ENCODE results near the gene CPNE6. TPM values are rescaled to one million over a fixed set of nuclear protein-coding genes. Genes with fewer than 3 reads are reported as not detected.

The CPNE6 gene
- total and polyA plus RNA-seq, 2 of the 13 experiments (the other 11 are each of a cell fraction or from before 2014, with no cell fraction given), result not detected

DNA sequence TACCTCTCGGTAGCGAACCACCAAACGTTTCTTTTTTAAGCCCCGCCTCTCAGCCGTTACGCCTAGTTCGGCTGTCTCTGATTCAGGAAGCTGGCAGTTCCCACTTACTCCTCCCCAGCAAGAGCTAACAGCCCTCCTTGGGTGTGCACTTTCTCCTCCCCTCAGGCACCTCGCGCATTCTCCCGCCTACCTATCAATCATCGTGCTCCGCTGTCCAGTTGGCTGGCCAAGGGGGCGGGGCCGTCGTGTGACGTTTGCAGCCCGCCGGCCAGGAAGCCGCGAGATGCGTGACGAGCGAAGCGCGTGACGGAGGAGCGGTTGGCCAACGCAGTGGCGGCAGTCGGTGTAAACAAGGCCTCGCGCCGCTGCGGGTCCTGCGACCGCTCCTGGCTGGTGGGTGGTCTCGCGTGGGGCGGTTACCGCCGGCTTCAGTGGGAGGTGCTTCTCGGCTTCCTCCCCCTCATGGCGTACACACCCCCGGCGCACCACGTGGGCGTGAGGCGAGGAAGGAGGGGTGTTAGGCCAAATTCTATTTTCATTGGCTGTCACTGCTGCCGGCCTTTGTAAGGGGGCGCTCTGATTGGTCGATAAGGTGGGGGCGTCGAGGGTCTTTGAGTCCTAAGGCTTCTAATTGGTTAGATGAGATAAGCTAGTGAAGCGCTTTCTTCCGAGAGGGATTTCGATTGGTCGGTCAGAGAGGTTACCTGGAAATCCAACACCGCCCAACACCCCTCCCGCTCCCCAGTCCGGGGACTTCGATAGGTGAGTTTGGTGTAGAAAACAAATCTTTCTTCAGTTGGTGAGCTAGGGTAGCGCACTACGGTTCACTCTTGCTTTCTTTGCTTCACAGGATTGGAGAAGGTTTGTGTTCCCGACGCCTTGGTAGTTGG lies 43.4 kb downstream of the CPNE6 start, which contains the start of the genes DCAF11 and NRL (continued):
- TF ChIP-seq POLR2AphosphoS2 (IDR thresholded peaks at IDR 0.05; ENCODE audit: low read depth, low read length), result peak; percentile 87; the same call in 1 of the 2 replicates
- peak; percentile 0; the same call in 1 of the 2 replicates for TF ChIP-seq SMC3 (IDR thresholded peaks at IDR 0.05; ENCODE audit: low read length)
- peak; percentile 98 for TF ChIP-seq HIVEP1 (CRISPR knock-in tag; IDR thresholded peaks at IDR 0.05)
- TF ChIP-seq ZNF780A (CRISPR knock-in tag; IDR thresholded peaks at IDR 0.05), result no peak
- no peak for TF ChIP-seq ZNF644 (CRISPR knock-in tag; IDR thresholded peaks at IDR 0.05; ENCODE audit: low read depth)
- TF ChIP-seq BCL6 (CRISPR knock-in tag; IDR thresholded peaks at IDR 0.05), result peak; percentile 77
- TF ChIP-seq, protein P1, sequence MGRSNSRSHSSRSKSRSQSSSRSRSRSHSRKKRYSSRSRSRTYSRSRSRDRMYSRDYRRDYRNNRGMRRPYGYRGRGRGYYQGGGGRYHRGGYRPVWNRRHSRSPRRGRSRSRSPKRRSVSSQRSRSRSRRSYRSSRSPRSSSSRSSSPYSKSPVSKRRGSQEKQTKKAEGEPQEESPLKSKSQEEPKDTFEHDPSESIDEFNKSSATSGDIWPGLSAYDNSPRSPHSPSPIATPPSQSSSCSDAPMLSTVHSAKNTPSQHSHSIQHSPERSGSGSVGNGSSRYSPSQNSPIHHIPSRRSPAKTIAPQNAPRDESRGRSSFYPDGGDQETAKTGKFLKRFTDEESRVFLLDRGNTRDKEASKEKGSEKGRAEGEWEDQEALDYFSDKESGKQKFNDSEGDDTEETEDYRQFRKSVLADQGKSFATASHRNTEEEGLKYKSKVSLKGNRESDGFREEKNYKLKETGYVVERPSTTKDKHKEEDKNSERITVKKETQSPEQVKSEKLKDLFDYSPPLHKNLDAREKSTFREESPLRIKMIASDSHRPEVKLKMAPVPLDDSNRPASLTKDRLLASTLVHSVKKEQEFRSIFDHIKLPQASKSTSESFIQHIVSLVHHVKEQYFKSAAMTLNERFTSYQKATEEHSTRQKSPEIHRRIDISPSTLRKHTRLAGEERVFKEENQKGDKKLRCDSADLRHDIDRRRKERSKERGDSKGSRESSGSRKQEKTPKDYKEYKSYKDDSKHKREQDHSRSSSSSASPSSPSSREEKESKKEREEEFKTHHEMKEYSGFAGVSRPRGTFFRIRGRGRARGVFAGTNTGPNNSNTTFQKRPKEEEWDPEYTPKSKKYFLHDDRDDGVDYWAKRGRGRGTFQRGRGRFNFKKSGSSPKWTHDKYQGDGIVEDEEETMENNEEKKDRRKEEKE (IDR thresholded peaks at IDR 0.05), result no peak
- TF ChIP-seq KMT2B (CRISPR knock-in tag; IDR thresholded peaks at IDR 0.05), result peak; percentile 96
- TF ChIP-seq SNAI1 (CRISPR knock-in tag; IDR thresholded peaks at IDR 0.05; ENCODE audit: borderline replicate concordance), result peak; percentile 92; the same call in 1 of the 2 replicates
- peak; percentile 98 for TF ChIP-seq ZNF547 (CRISPR knock-in tag; IDR thresholded peaks at IDR 0.05)
- TF ChIP-seq, protein P2, sequence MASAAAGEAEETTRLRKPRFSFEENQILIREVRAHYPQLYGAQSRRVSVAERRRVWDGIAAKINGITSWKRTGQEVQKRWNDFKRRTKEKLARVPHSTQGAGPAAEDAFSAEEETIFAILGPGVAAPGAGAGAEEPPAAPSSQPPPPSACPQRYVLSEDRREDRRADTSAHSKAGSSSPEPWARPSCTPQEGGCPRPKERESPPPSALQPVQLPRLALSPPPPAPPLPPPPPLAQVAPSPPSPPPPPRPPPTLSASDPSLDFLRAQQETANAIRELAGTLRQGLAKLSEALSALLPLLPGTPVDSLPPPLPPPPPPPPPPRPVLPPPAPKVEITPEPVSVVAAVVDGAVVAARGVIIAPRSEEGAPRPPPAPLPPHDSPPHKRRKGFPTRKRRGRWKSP (CRISPR knock-in tag; IDR thresholded peaks at IDR 0.05), result no peak
- TF ChIP-seq, protein P3, sequence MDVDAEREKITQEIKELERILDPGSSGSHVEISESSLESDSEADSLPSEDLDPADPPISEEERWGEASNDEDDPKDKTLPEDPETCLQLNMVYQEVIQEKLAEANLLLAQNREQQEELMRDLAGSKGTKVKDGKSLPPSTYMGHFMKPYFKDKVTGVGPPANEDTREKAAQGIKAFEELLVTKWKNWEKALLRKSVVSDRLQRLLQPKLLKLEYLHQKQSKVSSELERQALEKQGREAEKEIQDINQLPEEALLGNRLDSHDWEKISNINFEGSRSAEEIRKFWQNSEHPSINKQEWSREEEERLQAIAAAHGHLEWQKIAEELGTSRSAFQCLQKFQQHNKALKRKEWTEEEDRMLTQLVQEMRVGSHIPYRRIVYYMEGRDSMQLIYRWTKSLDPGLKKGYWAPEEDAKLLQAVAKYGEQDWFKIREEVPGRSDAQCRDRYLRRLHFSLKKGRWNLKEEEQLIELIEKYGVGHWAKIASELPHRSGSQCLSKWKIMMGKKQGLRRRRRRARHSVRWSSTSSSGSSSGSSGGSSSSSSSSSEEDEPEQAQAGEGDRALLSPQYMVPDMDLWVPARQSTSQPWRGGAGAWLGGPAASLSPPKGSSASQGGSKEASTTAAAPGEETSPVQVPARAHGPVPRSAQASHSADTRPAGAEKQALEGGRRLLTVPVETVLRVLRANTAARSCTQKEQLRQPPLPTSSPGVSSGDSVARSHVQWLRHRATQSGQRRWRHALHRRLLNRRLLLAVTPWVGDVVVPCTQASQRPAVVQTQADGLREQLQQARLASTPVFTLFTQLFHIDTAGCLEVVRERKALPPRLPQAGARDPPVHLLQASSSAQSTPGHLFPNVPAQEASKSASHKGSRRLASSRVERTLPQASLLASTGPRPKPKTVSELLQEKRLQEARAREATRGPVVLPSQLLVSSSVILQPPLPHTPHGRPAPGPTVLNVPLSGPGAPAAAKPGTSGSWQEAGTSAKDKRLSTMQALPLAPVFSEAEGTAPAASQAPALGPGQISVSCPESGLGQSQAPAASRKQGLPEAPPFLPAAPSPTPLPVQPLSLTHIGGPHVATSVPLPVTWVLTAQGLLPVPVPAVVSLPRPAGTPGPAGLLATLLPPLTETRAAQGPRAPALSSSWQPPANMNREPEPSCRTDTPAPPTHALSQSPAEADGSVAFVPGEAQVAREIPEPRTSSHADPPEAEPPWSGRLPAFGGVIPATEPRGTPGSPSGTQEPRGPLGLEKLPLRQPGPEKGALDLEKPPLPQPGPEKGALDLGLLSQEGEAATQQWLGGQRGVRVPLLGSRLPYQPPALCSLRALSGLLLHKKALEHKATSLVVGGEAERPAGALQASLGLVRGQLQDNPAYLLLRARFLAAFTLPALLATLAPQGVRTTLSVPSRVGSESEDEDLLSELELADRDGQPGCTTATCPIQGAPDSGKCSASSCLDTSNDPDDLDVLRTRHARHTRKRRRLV (CRISPR knock-in tag; IDR thresholded peaks at IDR 0.05), result peak; percentile 82
- TF ChIP-seq, protein P4, sequence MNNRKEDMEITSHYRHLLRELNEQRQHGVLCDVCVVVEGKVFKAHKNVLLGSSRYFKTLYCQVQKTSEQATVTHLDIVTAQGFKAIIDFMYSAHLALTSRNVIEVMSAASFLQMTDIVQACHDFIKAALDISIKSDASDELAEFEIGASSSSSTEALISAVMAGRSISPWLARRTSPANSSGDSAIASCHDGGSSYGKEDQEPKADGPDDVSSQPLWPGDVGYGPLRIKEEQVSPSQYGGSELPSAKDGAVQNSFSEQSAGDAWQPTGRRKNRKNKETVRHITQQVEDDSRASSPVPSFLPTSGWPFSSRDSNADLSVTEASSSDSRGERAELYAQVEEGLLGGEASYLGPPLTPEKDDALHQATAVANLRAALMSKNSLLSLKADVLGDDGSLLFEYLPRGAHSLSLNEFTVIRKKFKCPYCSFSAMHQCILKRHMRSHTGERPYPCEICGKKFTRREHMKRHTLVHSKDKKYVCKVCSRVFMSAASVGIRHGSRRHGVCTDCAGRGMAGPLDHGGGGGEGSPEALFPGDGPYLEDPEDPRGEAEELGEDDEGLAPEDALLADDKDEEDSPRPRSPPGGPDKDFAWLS (CRISPR knock-in tag; IDR thresholded peaks at IDR 0.05; ENCODE audit: borderline replicate concordance), result no peak; the same call in 1 of the 2 replicates
- no peak for TF ChIP-seq HDAC6 (IDR thresholded peaks at IDR 0.05; ENCODE audit: low read depth, low read length)
- TF ChIP-seq XBP1 (CRISPR knock-in tag; IDR thresholded peaks at IDR 0.05), result no peak
- peak; percentile 90 for TF ChIP-seq SAFB2 (CRISPR knock-in tag; IDR thresholded peaks at IDR 0.05; ENCODE audit: borderline replicate concordance, low read depth)
- TF ChIP-seq BHLHE40 (IDR thresholded peaks at IDR 0.05; ENCODE audit: low read length), result peak; percentile 77
- TF ChIP-seq U2AF2 (IDR thresholded peaks at IDR 0.05; ENCODE audit: low read depth, low read length), result no peak
- peak; percentile 97 for TF ChIP-seq ZFP90 (CRISPR knock-in tag; IDR thresholded peaks at IDR 0.05; ENCODE audit: borderline replicate concordance)

All from HepG2 (cell line).